GM12875 (cell line): ENCODE results near the gene ALKBH2.

Experiments
- H3K4me3 ChIP-seq: one replicate; pipeline ENCODE4 v1.5.1; 2011; ENCODE audit warnings: low read depth, low read length, control low read depth
- TF ChIP-seq, protein P1 (sequence below): IDR thresholded peaks from 2 replicates; pipeline ENCODE4 v1.5.1; 2011; ENCODE audit warnings: low read depth, mild to moderate bottlenecking, control low read depth, inconsistent platforms, low read length, moderate library complexity, borderline replicate concordance; ENCODE audit not compliant: insufficient read depth

ALKBH2 gene

DNA sequence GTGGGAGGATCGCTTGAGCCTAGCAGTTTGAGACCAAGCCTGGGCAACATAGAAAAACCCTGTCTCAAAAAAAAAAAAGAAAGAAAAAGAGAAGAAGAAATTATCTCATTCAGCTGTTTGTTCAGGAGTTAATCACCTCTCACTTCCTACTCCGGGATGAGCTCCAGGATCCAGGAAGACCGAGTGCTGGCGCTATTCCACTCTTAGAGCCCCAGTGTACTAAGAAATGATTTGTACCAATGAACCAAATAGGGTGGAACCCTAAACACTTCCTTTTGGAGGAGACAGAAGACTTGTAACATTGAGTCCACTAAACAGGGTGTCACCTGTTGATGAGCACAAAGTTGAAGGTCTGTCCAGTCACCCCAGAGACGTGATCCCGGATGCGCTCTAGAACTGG, 3.6 kb downstream of the ALKBH2 start:
- no peak overlapping the region for H3K4me3 ChIP-seq
- TF ChIP-seq, protein P1, sequence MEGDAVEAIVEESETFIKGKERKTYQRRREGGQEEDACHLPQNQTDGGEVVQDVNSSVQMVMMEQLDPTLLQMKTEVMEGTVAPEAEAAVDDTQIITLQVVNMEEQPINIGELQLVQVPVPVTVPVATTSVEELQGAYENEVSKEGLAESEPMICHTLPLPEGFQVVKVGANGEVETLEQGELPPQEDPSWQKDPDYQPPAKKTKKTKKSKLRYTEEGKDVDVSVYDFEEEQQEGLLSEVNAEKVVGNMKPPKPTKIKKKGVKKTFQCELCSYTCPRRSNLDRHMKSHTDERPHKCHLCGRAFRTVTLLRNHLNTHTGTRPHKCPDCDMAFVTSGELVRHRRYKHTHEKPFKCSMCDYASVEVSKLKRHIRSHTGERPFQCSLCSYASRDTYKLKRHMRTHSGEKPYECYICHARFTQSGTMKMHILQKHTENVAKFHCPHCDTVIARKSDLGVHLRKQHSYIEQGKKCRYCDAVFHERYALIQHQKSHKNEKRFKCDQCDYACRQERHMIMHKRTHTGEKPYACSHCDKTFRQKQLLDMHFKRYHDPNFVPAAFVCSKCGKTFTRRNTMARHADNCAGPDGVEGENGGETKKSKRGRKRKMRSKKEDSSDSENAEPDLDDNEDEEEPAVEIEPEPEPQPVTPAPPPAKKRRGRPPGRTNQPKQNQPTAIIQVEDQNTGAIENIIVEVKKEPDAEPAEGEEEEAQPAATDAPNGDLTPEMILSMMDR, result no peak

DNA sequence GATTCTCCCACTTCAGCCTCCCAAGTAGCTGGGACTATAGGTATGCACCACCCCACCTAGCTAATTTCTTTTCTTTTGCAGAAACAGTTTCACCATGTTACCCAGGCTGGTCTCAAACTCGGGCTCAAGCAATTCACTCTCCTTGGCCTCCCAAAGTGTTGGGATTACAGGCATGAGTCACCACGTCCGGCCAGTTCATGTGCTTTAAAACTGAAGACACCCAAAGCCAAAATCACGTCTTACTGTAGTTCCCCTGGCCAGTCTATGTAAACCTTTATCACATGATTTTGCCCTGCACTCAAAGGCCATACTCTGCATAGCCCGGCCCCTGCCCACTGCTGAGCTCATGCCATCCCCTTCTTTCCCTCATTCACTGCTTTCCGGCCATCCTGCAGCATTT, 4.5 kb downstream of the ALKBH2 start:
- no peak overlapping the region for H3K4me3 ChIP-seq
- TF ChIP-seq, protein P1, result no peak

DNA sequence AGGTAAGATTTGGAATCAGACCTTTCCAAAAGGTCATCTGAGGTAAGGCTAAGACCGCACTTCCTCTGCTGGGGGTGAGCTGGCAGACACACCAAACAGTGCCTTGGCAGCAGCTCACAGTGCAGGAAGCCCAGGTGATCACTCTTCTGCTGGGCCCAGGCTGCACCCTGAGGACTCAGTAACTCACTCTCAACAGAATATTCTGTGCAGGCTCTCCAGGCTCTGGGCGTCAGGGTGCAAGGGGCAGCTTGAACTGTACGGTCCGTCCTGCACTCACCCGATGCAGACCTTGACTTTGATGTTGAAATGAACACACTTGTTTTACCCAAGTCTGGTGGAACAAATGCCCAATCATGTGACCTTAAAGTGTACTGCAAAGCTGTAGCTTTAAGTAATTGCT, 6.0 kb downstream of the ALKBH2 start:
- TF ChIP-seq, protein P1, result no peak
- no peak overlapping the region for H3K4me3 ChIP-seq

DNA sequence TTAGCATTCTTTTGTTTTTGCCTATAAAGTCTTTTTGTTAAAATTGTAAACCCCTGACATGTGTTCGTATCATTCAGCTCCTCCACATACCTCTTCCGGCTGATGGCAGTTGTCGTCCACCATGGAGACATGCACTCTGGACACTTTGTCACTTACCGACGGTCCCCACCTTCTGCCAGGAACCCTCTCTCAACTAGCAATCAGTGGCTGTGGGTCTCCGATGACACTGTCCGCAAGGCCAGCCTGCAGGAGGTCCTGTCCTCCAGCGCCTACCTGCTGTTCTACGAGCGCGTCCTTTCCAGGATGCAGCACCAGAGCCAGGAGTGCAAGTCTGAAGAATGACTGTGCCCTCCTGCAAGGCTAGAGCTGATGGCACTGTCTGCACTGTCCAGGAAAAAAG, 7.7 kb downstream of the ALKBH2 start:
- TF ChIP-seq, protein P1, result no peak
- H3K4me3 ChIP-seq, result no peak overlapping the region

DNA sequence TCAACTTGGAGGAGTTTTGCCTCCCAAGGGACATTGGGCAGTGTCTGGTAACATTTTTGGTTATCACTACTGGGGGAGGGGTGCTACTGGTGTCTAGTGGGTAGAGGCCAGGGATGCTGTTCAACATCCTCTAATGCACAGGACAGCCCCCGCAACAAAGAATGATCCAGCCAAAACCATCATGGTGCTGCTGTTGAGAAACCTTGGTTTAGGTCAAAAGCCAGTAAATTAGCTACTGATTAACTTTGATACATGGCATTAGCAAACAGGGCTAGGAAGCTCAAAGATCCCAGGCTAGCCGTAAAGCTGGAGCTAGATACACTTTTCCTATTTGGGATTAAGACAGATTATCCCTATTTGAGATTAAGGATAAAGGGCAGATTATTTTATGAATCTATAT, 8.8 kb downstream of the ALKBH2 start:
- H3K4me3 ChIP-seq, result no peak overlapping the region
- TF ChIP-seq, protein P1, result no peak

DNA sequence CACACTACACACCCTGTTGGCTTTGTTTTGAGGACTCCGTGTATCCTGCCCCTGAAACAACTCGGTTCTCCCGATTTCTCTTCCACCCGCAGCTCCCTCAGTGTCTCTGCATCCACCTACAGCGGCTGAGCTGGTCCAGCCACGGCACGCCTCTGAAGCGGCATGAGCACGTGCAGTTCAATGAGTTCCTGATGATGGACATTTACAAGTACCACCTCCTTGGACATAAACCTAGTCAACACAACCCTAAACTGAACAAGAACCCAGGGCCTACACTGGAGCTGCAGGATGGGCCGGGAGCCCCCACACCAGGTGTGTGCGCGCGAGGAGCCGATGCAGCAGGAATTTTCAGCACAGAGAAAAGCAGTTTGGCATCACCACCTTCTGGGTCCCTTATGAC, 10.5 kb downstream of the ALKBH2 start:
- no peak overlapping the region for H3K4me3 ChIP-seq
- TF ChIP-seq, protein P1, result no peak

DNA sequence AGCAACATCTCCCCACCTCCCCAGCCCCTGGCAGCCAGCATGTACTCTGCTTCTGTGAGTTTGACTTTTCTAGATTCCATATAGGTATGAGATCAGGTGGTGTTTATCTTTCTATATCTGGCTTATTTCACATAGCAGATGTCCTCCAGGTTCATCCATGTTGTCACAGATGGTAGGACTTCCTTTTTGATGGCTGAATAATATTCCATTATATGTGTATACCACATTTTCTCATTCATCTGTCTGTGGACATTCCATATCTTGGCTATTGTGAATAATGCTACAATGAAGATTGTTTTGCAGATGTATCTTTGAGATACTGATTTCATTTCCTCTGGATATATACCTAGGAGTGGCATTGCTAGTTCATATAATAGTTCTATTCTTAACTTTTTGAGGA, 18.4 kb downstream of the ALKBH2 start:
- no peak overlapping the region for H3K4me3 ChIP-seq

More for the DNA sequence above, 18.4 kb downstream of the ALKBH2 start:
- TF ChIP-seq, protein P1, result no peak
